ENCODE measurements around the gene SPOCK3.

DNA sequence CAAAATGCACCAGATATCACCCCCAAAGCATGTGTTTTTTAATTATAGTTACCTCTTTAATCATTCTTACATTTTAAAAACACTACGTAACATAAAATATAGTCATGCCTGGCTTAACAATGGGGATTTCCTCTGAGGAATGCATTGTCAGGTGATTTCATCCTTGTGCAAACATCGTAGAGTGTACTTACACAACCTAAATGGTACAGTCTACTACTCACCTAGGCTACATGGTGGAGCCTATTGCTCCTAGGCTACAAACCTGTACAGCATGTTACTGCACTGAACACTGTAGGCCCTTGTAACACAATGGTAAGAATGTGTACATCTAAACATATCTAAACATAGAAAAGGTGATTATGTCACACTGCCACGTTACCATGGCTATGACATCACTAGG lies 208.6 kb downstream of the SPOCK3 start:
- TF ChIP-seq POLR2A (IDR thresholded peaks at IDR 0.05): no peak
- TF ChIP-seq CTCF (IDR thresholded peaks at IDR 0.05): no peak
